Hepatocyte (in vitro differentiated cells): Measurements from ENCODE around the gene PPP1R14D.

ENCODE experiments used
- EZH2 ChIP-seq: fragments of 200-600 bp; sonication (generic); IDR thresholded peaks from 2 replicates; pipeline ENCODE4 v1.6.1; 2016; ENCODE audit warnings: antibody characterized with exemption, mild to moderate bottlenecking, borderline replicate concordance
- TF ChIP-seq, protein P1 (sequence below): fragments of 200-600 bp; sonication (generic); IDR thresholded peaks from 2 replicates; pipeline ENCODE4 v1.5.1; 2016; ENCODE audit warnings: antibody characterized with exemption, mild to moderate bottlenecking; ENCODE audit not compliant: poor library complexity

DNA sequence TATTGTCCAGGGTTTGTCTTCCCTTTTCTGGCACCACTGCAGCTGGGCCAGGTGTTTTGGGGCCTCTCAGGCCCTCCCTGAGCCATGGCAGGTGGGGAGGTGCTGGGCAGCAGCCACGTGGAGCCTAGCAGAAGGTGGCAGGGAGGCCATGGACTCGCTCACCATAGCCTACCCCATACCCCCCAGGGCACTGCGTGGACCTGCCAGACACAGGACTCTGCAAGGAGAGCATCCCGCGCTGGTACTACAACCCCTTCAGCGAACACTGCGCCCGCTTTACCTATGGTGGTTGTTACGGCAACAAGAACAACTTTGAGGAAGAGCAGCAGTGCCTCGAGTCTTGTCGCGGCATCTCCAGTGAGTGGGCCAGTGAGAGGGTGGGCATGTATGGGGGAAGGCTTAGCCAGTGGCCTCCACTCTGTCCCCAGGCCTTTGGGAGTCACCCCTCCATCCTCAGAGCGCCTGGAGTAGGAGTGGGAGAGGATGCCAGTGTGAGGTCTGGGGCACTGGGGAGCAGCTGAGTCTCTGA lies 27.3 kb upstream of the PPP1R14D start:
- TF ChIP-seq, protein P1, sequence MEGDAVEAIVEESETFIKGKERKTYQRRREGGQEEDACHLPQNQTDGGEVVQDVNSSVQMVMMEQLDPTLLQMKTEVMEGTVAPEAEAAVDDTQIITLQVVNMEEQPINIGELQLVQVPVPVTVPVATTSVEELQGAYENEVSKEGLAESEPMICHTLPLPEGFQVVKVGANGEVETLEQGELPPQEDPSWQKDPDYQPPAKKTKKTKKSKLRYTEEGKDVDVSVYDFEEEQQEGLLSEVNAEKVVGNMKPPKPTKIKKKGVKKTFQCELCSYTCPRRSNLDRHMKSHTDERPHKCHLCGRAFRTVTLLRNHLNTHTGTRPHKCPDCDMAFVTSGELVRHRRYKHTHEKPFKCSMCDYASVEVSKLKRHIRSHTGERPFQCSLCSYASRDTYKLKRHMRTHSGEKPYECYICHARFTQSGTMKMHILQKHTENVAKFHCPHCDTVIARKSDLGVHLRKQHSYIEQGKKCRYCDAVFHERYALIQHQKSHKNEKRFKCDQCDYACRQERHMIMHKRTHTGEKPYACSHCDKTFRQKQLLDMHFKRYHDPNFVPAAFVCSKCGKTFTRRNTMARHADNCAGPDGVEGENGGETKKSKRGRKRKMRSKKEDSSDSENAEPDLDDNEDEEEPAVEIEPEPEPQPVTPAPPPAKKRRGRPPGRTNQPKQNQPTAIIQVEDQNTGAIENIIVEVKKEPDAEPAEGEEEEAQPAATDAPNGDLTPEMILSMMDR: no peak
- no peak for TF ChIP-seq EZH2
